GM19452 (cell line): Measurements from ENCODE around the gene MEGF6.
"Not testable (repeated sequence)": the region's sequence is repeated elsewhere in the genome, so short reads cannot be mapped to it uniquely, and the experiment has no call there.

Source experiments
- ATAC-seq: cut with Tn5 transposase; IDR thresholded peaks from one replicate; pipeline ENCODE4 v1.9.1; 2021; ENCODE audit not compliant: unreplicated experiment

Gene MEGF6

GRCh38 chr1:3628445-3628844, 17.1 kb upstream of the MEGF6 start:
- no peak for ATAC-seq

DNA sequence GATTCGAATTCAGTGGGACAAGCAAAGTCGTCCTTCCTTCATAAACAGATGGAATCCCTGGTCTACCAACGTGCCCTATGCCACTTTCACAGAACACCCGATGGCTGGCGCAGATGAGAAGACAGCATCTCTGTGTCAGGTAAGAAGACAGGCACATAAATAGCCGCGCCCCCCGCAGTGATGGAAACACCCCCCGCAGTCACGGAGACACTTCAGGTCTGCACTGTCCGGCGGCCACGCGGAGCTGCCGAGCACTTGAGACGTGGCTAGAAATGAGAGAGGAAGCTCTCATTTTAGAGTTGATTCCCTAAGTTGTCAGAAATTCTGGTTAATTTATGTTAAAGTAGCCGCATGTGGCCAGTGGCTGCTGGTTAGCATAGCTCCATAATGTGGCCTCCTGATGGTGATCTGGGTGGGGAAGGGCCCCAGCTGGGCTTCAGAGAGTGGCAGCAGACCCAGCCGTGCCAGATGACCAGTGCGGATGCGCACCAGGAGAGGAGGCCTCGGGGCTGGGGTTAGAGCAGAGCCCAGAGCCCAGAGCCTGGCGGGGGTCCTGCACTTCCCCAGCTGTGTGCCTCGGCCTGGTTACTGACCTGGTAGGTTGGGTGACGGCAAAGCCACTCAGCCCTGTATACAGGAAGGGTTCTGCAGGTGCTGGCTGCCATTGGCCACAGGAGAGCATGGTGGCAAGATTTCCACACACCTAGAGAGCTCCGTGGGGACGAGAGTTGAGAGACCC, 16.4 kb upstream of the MEGF6 start:
- no peak for ATAC-seq

- ATAC-seq = no peak
These were observed 14.7 kb upstream of the MEGF6 start for GRCh38 chr1:3626025-3626424.

GRCh38 chr1:3625151-3625907, 14.0 kb upstream of the MEGF6 start:
- peak; percentile 5 for ATAC-seq

GRCh38 chr1:3624200-3625136, 13.2 kb upstream of the MEGF6 start, which contains the start of gene TPRG1L:
Gene TPRG1L, plus strand, starts transcription at chr1:3625015. Its CDS starts 58 bp downstream, at chr1:3625073.
- peak; percentile 94 for ATAC-seq

DNA sequence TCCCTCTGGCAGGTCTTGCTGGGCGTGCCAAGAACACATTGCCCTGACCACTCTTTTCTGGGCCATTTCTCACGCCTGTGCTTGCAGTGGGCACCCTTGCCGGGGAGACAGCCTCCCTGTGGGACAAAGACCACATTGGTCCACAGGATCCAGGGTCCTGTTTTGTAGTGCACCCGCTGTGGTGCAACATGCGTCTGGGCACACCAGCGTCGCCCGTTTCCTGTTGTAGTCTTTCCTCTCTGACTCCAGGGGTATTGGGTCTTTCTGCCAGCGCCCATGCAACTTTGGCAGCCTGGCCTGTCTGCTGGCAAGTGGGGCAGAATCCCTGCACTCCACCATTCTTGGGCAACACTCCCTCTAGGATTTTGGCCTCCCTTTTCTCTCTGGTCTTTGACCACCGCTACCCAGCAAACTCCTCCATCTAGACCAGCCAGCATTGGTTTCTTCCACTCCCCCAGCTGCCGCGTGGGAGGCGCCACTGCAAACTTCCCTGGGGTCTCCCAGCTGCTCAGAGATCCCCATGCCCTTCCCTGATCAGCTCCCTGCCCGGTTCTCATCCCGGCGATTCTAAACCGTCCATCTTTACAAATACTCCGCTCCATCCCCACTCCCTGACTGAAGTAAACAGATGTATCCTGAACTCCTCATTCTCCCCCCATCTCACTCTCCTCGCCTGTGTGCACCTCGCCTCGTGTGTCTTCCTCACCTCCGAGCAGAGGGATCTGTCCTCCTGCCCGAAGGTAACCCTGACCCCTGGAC, 12.3 kb upstream of the MEGF6 start:
- ATAC-seq = no peak

DNA sequence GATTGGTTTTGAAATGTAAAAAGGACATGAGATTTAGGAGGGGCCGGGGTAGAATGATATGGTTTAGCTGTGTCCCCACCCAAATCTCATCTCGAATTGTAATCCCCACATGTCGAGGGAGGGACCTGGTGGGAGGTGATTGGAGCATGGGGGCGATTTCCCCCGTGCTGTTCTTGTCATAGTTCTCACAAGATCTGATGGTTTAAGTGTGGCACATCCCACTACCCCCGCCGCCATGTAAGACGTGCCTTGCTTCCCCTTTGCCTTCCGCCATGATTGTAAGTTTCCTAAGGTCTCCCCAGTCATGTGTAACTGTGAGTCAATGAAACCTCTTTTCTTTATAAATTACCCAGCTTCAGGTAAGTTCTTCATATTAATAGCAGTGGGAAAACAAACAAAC, 10.8 kb upstream of the MEGF6 start:
- ATAC-seq = not testable (repeated sequence)

DNA sequence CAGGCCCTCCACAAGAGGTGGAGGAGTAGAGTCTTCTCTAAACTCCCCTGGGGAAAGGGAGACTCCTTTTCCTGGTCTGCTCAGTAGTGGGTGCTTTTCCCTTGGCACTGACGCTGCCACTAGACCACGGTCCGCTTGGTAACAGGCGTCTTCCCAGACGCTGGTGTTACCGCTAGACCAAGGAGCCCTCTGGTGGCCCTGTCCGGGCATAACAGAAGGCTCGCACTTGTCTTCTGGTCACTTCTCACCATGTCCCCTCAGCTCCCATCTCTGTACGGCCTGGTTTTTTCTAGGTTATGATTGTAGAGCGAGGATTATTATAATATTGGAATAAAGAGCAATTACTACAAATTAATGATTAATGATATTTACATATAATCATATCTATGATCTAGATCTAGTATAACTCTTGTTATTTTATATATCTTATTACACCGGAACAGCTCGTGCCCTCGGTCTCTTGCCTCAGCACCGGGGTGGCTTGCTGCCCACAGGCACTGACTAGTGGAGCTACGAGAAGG, 9.9 kb upstream of the MEGF6 start:
- ATAC-seq = not testable (repeated sequence)

- no peak for ATAC-seq
These were observed 9.4 kb upstream of the MEGF6 start for GRCh38 chr1:3620708-3621107.

- no peak for ATAC-seq
These were observed 7.8 kb upstream of the MEGF6 start for GRCh38 chr1:3618881-3619671.

DNA sequence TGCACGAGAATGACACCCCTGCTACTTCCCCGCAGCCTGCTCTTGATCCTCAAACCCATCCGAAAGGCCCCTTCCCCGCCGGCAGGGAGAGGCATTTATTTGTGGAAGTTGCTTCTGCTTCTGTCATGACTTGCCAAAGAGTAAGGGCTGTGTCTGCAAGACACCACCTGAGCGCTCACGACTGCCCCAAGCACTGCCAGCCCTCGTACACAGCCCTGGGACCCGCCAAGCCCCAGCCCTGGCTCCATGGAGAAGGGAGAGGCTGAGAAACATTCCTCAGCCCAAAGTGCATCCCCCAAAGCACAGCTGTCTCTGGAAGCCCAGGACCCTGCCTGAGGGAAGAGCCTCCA, 7.2 kb upstream of the MEGF6 start:
- no peak for ATAC-seq

- ATAC-seq = no peak
These were observed 6.6 kb upstream of the MEGF6 start for GRCh38 chr1:3617806-3618345.

DNA sequence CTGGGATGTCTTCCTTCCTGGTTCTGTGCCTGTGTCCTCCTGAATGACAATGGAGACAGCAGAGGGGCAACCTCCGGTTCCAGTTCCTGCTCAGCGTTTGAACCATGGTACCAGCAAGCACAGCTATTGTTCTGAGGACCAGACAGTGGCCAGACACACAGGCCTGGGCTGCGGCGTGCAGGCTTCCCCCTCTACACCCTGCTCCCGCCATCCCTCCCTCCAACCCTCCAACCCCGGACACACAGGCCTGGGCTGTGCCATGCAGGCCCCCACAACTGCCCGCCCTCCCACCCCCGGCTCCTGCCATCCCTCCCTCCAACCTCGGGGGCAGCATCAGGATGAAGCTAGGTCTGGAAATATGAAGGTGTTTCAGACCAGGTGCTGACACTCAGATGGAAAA, 5.6 kb upstream of the MEGF6 start:
- no peak for ATAC-seq

- ATAC-seq = no peak
These were observed 3.7 kb upstream of the MEGF6 start for GRCh38 chr1:3614755-3615742.

DNA sequence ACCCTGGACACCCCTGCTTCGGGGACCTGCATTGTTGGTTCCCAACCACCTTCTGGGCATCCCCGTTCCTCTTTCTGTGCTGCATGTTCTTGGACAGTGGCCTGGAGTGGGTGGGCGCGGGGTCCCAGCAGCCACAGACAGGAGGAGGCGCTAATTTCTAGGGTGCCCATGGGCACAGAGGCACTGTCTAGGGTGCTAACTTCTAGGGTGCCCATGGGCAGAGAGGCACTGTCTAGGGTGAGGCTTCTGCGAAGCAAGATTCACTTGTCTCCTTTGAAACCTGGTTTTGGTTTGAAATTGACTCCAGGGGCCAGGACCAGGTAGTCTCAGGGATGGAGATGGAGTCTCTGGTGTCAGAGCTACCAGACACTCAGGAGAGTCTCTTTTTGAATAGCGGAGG, 815 bp upstream of the MEGF6 start:
- no peak for ATAC-seq

DNA sequence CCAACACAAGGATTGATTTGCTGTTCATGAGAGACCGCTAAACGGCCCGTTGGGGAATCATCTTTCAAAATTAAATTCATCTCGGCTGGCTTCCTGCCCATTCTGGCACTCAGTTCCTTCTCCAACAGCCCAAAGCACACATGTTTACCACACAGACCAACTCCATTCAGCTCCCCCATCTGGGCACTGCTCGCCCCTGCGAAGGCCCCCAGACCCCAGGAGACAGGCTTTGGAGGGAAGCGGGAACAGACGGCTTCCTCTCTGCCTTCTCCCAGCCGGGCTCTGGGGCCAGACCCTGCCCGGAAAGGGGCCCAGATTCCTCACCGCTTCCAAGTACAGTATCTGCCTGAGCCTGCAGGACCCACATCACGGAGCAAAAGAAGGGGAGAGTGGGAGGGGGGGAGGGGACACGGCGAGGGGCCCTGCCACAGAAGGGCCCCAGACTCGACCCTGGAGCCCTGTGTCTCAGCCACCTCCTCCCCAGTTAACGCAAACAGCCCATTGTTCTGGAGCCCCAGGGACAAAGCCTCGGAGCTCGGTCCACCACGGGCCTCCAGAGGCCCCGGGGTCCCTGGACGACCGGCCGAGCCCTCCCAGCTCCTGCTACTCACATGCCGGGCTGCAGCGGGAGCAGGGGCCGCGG, 660 bp downstream of the MEGF6 start:
- no peak for ATAC-seq

GRCh38 chr1:3609769-3610526, 1.4 kb downstream of the MEGF6 start:
- no peak for ATAC-seq
